Measurements from ENCODE around the gene CDK14.

DNA sequence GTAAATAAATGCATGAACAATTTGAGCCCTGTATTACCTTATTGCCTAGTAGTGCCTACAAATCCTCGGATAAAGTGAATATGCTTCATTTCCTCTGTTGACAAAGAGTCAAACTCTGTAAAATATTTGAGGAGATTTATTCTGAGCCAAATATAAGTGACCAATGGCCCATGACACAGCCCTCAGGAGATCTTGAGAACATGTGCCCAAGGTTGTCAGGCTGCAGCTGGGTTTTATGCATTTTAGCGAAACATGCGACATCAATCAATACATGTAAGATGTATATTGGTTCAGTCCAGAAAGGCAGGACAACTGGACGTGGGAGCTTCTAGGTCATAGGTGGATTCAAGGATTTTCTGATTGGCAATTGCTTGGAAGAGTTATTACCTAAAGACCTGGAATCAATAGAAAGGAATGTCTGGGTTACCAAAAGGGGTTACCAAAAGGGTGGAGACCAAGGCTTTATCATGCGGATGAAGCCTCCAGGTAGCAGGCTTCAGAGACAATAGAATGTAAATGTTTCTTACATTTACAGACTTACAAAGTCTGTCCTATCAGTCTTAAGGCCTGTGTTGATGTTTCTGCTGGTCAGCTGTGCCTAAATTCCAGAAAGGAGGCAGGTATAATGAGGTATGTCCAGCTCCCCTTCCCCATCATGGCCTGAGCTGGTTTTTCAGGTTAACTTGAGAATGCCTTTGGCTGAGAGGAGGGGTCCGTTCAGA lies 448.0 kb downstream of the CDK14 start:
- TF ChIP-seq, protein P1, sequence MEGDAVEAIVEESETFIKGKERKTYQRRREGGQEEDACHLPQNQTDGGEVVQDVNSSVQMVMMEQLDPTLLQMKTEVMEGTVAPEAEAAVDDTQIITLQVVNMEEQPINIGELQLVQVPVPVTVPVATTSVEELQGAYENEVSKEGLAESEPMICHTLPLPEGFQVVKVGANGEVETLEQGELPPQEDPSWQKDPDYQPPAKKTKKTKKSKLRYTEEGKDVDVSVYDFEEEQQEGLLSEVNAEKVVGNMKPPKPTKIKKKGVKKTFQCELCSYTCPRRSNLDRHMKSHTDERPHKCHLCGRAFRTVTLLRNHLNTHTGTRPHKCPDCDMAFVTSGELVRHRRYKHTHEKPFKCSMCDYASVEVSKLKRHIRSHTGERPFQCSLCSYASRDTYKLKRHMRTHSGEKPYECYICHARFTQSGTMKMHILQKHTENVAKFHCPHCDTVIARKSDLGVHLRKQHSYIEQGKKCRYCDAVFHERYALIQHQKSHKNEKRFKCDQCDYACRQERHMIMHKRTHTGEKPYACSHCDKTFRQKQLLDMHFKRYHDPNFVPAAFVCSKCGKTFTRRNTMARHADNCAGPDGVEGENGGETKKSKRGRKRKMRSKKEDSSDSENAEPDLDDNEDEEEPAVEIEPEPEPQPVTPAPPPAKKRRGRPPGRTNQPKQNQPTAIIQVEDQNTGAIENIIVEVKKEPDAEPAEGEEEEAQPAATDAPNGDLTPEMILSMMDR (IDR thresholded peaks at IDR 0.05; ENCODE audit: extremely low read depth in 1 of 2, insufficient read depth in 1 of 2, low read depth in 1 of 2, low read length in 2 of 2), result no peak
- TF ChIP-seq, protein P2, sequence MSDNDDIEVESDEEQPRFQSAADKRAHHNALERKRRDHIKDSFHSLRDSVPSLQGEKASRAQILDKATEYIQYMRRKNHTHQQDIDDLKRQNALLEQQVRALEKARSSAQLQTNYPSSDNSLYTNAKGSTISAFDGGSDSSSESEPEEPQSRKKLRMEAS (IDR thresholded peaks at IDR 0.05; ENCODE audit: insufficient read depth, insufficient read length), result no peak
- TF ChIP-seq POLR2AphosphoS5 (IDR thresholded peaks at IDR 0.05; ENCODE audit: insufficient read depth, low read depth, low read length) (no peak), JUN (IDR thresholded peaks at IDR 0.05; ENCODE audit: borderline replicate concordance, insufficient read depth, insufficient read length, low read depth) (no peak), EZH2 (IDR thresholded peaks at IDR 0.05; ENCODE audit: borderline replicate concordance, low read depth, low read length, severe bottlenecking) (no peak), POLR2A (IDR thresholded peaks at IDR 0.05; ENCODE audit: low read depth, low read length) (no peak), MYC (IDR thresholded peaks at IDR 0.05; ENCODE audit: low read depth, low read length) (no peak)
